COR-L47 (cell line): ENCODE results near the gene CCDC158.
"Not testable (repeated sequence)": the region's sequence is repeated elsewhere in the genome, so short reads cannot be mapped to it uniquely, and the experiment has no call there.

Experiments
- DNase-seq: peaks from one replicate; lab custom pipeline; 2025; lab: John Stamatoyannopoulos, UW

Gene CCDC158

GRCh38 chr4:76420762-76421581 lies at the start of gene CCDC158:
TSS of gene CCDC158 (minus strand) at chr4:76421141. CDS start at chr4:76403207, 17,934 bp downstream.
- peak; percentile 34 for DNase-seq

GRCh38 chr4:76470532-76470931 lies 49.6 kb upstream of the CCDC158 start:
- DNase-seq: no peak

- DNase-seq: no peak
Measured at GRCh38 chr4:76470064-76470463, 49.1 kb upstream of the CCDC158 start.

- no peak for DNase-seq
Measured at GRCh38 chr4:76463568-76463967, 42.6 kb upstream of the CCDC158 start.

- DNase-seq: no peak
Measured at GRCh38 chr4:76459291-76459723, 38.4 kb upstream of the CCDC158 start.

- DNase-seq: no peak
Measured at GRCh38 chr4:76458825-76459224, 37.9 kb upstream of the CCDC158 start.

GRCh38 chr4:76458297-76458696 lies 37.4 kb upstream of the CCDC158 start:
- no peak for DNase-seq

GRCh38 chr4:76457885-76458284 lies 36.9 kb upstream of the CCDC158 start:
- no peak for DNase-seq

- not testable (repeated sequence) for DNase-seq
Measured at GRCh38 chr4:76454073-76454472, 33.1 kb upstream of the CCDC158 start.

GRCh38 chr4:76453232-76453631 lies 32.3 kb upstream of the CCDC158 start:
- DNase-seq: no peak

- no peak for DNase-seq
Measured at GRCh38 chr4:76449833-76450232, 28.9 kb upstream of the CCDC158 start.

GRCh38 chr4:76449362-76449767 lies 28.4 kb upstream of the CCDC158 start:
- DNase-seq: no peak

- DNase-seq: no peak
Measured at GRCh38 chr4:76448211-76448610, 27.3 kb upstream of the CCDC158 start.

- no peak for DNase-seq
Measured at GRCh38 chr4:76447393-76447851, 26.5 kb upstream of the CCDC158 start.

- no peak for DNase-seq
Measured at GRCh38 chr4:76445911-76446310, 25.0 kb upstream of the CCDC158 start.

GRCh38 chr4:76443376-76443775 lies 22.4 kb upstream of the CCDC158 start:
- DNase-seq: no peak

GRCh38 chr4:76442807-76443206 lies 21.9 kb upstream of the CCDC158 start:
- no peak for DNase-seq

- DNase-seq: no peak
Measured at GRCh38 chr4:76441881-76442280, 20.9 kb upstream of the CCDC158 start.

- no peak for DNase-seq
Measured at GRCh38 chr4:76439491-76439890, 18.6 kb upstream of the CCDC158 start.

GRCh38 chr4:76435528-76436319 lies 14.8 kb upstream of the CCDC158 start:
- DNase-seq: no peak

GRCh38 chr4:76434901-76435527 lies 14.1 kb upstream of the CCDC158 start, which contains the start of gene SHROOM3:
TSS of gene SHROOM3 (plus strand) at chr4:76435229. CDS start at chr4:76436053, 824 bp downstream.
- DNase-seq: no peak
